T47D (cell line): Measurements from ENCODE around the gene PLEKHG1.
A peak's percentile ranks its signal among the peaks of the same experiment; 100 is the strongest.

ENCODE experiments used
- DNase-seq, 2 experiments: peaks; one replicate each; pipeline versions ENCODE4 v3.0.0 to v3.0.0-alpha.2; 2011 to 2012; ENCODE audit warnings: low read depth in 1 of 2, low spot score in 1 of 2
- JUND ChIP-seq: IDR thresholded peaks from 2 replicates; pipeline ENCODE4 v1.6.1; 2012; ENCODE audit warnings: low read depth
- in situ Hi-C: cut with HindIII; loops from 2 replicates; pipeline ENCODE4 v1.10.0; 2016; ENCODE audit warnings: low sequenced_read_pairs, low pct_unique_long_range_greater_than_20kb

PLEKHG1 gene

GRCh38 chr6:150598401-150598800, 1.3 kb upstream of the PLEKHG1 start:
- in situ Hi-C loops, result no loop called here
- DNase-seq, result no peak
- no peak for TF ChIP-seq JUND

- no peak for TF ChIP-seq JUND
- DNase-seq, result no peak
- in situ Hi-C loops, result no loop called here
These were observed 857 bp upstream of the PLEKHG1 start for GRCh38 chr6:150598858-150599198.

- no peak for TF ChIP-seq JUND
- in situ Hi-C loops, result no loop called here
- no peak for DNase-seq
These were observed 270 bp downstream of the PLEKHG1 start for GRCh38 chr6:150600010-150600300.

GRCh38 chr6:150600301-150601017, 774 bp downstream of the PLEKHG1 start:
- in situ Hi-C loops, result no loop called here
- TF ChIP-seq JUND, result no peak
- DNase-seq, result peak; percentile 63 to 88

GRCh38 chr6:150601439-150601838, 1.8 kb downstream of the PLEKHG1 start:
- DNase-seq, result no peak
- no peak for TF ChIP-seq JUND
- in situ Hi-C loops, result no loop called here

GRCh38 chr6:150603176-150603575, 3.5 kb downstream of the PLEKHG1 start:
- in situ Hi-C loops, result no loop called here
- no peak for DNase-seq

GRCh38 chr6:150604467-150604866, 4.8 kb downstream of the PLEKHG1 start:
- TF ChIP-seq JUND, result no peak
- no peak for DNase-seq
- in situ Hi-C loops, result no loop called here

More at GRCh38 chr6:150603176-150603575, 3.5 kb downstream of the PLEKHG1 start:
- TF ChIP-seq JUND, result no peak

- DNase-seq, result no peak
- TF ChIP-seq JUND, result no peak
- in situ Hi-C loops, result no loop called here
These were observed 5.6 kb downstream of the PLEKHG1 start for GRCh38 chr6:150605333-150605732.

GRCh38 chr6:150606168-150606591, 6.5 kb downstream of the PLEKHG1 start:
- in situ Hi-C loops, result no loop called here

GRCh38 chr6:150606647-150607328, 7.1 kb downstream of the PLEKHG1 start:
- in situ Hi-C loops, result no loop called here
- no peak for TF ChIP-seq JUND

More at GRCh38 chr6:150606168-150606591, 6.5 kb downstream of the PLEKHG1 start:
- no peak for TF ChIP-seq JUND
- no peak for DNase-seq

GRCh38 chr6:150607329-150607650, 7.6 kb downstream of the PLEKHG1 start:
- in situ Hi-C loops, result no loop called here
- no peak for TF ChIP-seq JUND
- DNase-seq, result no peak

More at GRCh38 chr6:150606647-150607328, 7.1 kb downstream of the PLEKHG1 start:
- DNase-seq, result no peak

- in situ Hi-C loops, result no loop called here
- TF ChIP-seq JUND, result no peak
- DNase-seq, result no peak
These were observed 10.9 kb downstream of the PLEKHG1 start for GRCh38 chr6:150610584-150610983.

GRCh38 chr6:150613269-150613668, 13.6 kb downstream of the PLEKHG1 start:
- DNase-seq, result no peak
- in situ Hi-C loops, result no loop called here
- TF ChIP-seq JUND, result no peak

GRCh38 chr6:150615967-150616366, 16.3 kb downstream of the PLEKHG1 start:
- no peak for DNase-seq
- TF ChIP-seq JUND, result no peak
- in situ Hi-C loops, result no loop called here
